B cell (primary cell): ENCODE data around the gene CAPZB. TPM values are rescaled to one million over a fixed set of nuclear protein-coding genes. Genes with fewer than 3 reads are reported as not detected.

ENCODE experiments used
- ATAC-seq: fragments of 200-7000 bp; cut with Tn5 transposase; one replicate; pipeline ENCODE4 v1.10.0; 2021; ENCODE audit warnings: low read depth, mild to moderate bottlenecking, moderate number of reproducible peaks, moderate library complexity
- CTCF ChIA-PET: fragments of 350-600 bp; sonication (Branson Sonifier 250); formaldehyde crosslinking; loops from one replicate; lab custom pipeline; 2021; ENCODE audit warnings: antibody characterized with exemption, inconsistent platforms; lab: Charles Lee
- POLR2A ChIA-PET: fragments of 350-600 bp; sonication (Branson Sonifier 250); formaldehyde crosslinking; loops from one replicate; lab custom pipeline; 2021; ENCODE audit warnings: antibody characterized with exemption; lab: Charles Lee
- DNase-seq: peaks from one replicate; pipeline ENCODE4 v3.0.0; 2013
- H2AFZ ChIP-seq: 2 replicates; pipeline ENCODE4 v1.6.1; 2012; ENCODE audit warnings: mild to moderate bottlenecking, low read depth, low read length; ENCODE audit not compliant: insufficient read depth, poor library complexity, severe bottlenecking
- H3K27ac ChIP-seq, 2 donors: 1 replicate in 1 of 2; 2 replicates in 1 of 2; pipeline ENCODE4 v1.5.1; 2012 to 2013; ENCODE audit warnings: low read length in 2 of 2, mild to moderate bottlenecking in 2 of 2, moderate library complexity in 1 of 2
- H3K27me3 ChIP-seq, 4 experiments: fragments of 200-600 bp in 1 of 4; sonication (generic) in 1 of 4; replicated peaks in 1 of 4; 1 replicate in 2 of 4; 2 replicates in 2 of 4; pipeline versions ENCODE4 v1.6.1 to v1.7.0; 2013 to 2016; ENCODE audit warnings: low read length in 3 of 4, mild to moderate bottlenecking in 2 of 4, mixed read lengths in 1 of 4, moderate library complexity in 1 of 4; ENCODE audit not compliant: insufficient read depth in 4 of 4, control insufficient read depth in 3 of 4; ENCODE audit errors: control extremely low read depth in 1 of 4
- H3K36me3 ChIP-seq, 2 experiments: replicated peaks in 1 of 2; 1 replicate in 1 of 2; 2 replicates in 1 of 2; pipeline versions ENCODE4 v1.6.1 to v1.7.1; 2013; ENCODE audit warnings: low read length in 1 of 2; ENCODE audit not compliant: insufficient read depth in 2 of 2, control insufficient read depth in 1 of 2; ENCODE audit errors: control extremely low read depth in 1 of 2, extremely low read depth in 1 of 2
- H3K4me1 ChIP-seq, 2 donors: fragments of 200-600 bp in 1 of 2; sonication (generic) in 1 of 2; 1 replicate in 1 of 2; 2 replicates in 1 of 2; pipeline versions ENCODE4 v1.5.1 to v1.6.1; 2013 to 2017; ENCODE audit warnings: low read length in 2 of 2; ENCODE audit not compliant: control insufficient read depth in 2 of 2, insufficient read depth in 2 of 2
- H3K4me2 ChIP-seq: replicated peaks from 2 replicates; pipeline ENCODE3; 2012; ENCODE audit warnings: mild to moderate bottlenecking, low read depth, low read length; ENCODE audit not compliant: poor library complexity, severe bottlenecking
- H3K4me3 ChIP-seq, 5 experiments: fragments of 200-600 bp in 1 of 5; sonication (generic) in 1 of 5; 1 replicate in 3 of 5; 2 replicates in 2 of 5; pipeline versions ENCODE4 v1.5.1 to v1.7.0; 2011 to 2016; ENCODE audit warnings: low read length in 4 of 5, mild to moderate bottlenecking in 4 of 5, low read depth in 2 of 5, control low read depth in 1 of 5, moderate library complexity in 1 of 5; ENCODE audit not compliant: insufficient read depth in 1 of 5; ENCODE audit errors: control extremely low read depth in 1 of 5, extremely low read depth in 1 of 5
- H3K79me2 ChIP-seq: fragments of 200-600 bp; sonication (generic); one replicate; pipeline ENCODE4 v1.6.0; 2016; ENCODE audit warnings: low read length; ENCODE audit not compliant: control insufficient read depth, insufficient read depth
- H3K9ac ChIP-seq: fragments of 200-600 bp; sonication (generic); 2 replicates; pipeline ENCODE4 v1.6.1; 2017; ENCODE audit warnings: mild to moderate bottlenecking, low read length, moderate library complexity
- H3K9me3 ChIP-seq, 3 donors: one replicate each; pipeline versions ENCODE4 v1.6.1 to v1.7.1; 2013; ENCODE audit warnings: low read length in 2 of 3; ENCODE audit not compliant: control insufficient read depth in 2 of 3, insufficient read depth in 1 of 3; ENCODE audit errors: control extremely low read depth in 1 of 3
- H4K20me1 ChIP-seq: 2 replicates; pipeline ENCODE4 v1.6.0; 2012; ENCODE audit warnings: mild to moderate bottlenecking, low read length; ENCODE audit not compliant: insufficient read depth, control insufficient read depth, poor library complexity, severe bottlenecking
- H3K27ac Mint-ChIP-seq: one replicate; pipeline ENCODE4 v1.8.0; 2021; ENCODE audit warnings: mixed read lengths
- H3K27me3 Mint-ChIP-seq: one replicate; pipeline ENCODE4 v1.8.0; 2021; ENCODE audit warnings: mixed read lengths
- H3K4me1 Mint-ChIP-seq: one replicate; pipeline ENCODE4 v1.8.0; 2021; ENCODE audit warnings: mixed read lengths
- H3K4me3 Mint-ChIP-seq: one replicate; pipeline ENCODE4 v1.8.0; 2021; ENCODE audit warnings: mixed read lengths
- H3K9me3 Mint-ChIP-seq: one replicate; pipeline ENCODE4 v1.8.0; 2022; ENCODE audit warnings: mixed read lengths; ENCODE audit not compliant: insufficient read depth
- EZH2 ChIP-seq: IDR thresholded peaks from 2 replicates; pipeline ENCODE4 v1.6.1; 2012; ENCODE audit warnings: borderline replicate concordance, low read depth, mild to moderate bottlenecking, moderate library complexity, low read length; ENCODE audit not compliant: insufficient read depth, poor library complexity, severe bottlenecking
- WGBS: methylation state at CpG from one replicate; pipeline ENCODE4 v1.1.5; 2013; ENCODE audit warnings: missing lambda C conversion rate; ENCODE audit not compliant: insufficient coverage; 5-methylcytosine and 5-hydroxymethylcytosine counted together
- intact Hi-C: fragments of 100-400 bp; cut with micrococcal nuclease; formaldehyde crosslinking; loops from one replicate; pipeline ENCODE4 v1.10.0; 2022
- polyA plus RNA-seq: library from polyadenylated mRNA; depleted of rRNA; stranded (reverse); fragments of >200 nt; gene quantifications from 2 replicates; pipeline ENCODE4 v1.2.3, GENCODE V29; 2012
- total RNA-seq, 2 donors: library from RNA; stranded (reverse); fragments of 120-200 nt in 1 of 2; gene quantifications; 1 replicate in 1 of 2; 2 replicates in 1 of 2; pipeline versions ENCODE4 v1.2.3 to v1.2.4, GENCODE V29; 2013 to 2022
- TF ChIP-seq, protein P1 (sequence below): fragments of 200-600 bp; IDR thresholded peaks from one replicate; pipeline ENCODE4 v1.8.0; 2022; ENCODE audit warnings: antibody characterized with exemption, mild to moderate bottlenecking

CAPZB gene
- total and polyA plus RNA-seq, 2 donors (not counting 1 experiment from before 2014, with no cell fraction given), result 126 to 193 TPM

DNA sequence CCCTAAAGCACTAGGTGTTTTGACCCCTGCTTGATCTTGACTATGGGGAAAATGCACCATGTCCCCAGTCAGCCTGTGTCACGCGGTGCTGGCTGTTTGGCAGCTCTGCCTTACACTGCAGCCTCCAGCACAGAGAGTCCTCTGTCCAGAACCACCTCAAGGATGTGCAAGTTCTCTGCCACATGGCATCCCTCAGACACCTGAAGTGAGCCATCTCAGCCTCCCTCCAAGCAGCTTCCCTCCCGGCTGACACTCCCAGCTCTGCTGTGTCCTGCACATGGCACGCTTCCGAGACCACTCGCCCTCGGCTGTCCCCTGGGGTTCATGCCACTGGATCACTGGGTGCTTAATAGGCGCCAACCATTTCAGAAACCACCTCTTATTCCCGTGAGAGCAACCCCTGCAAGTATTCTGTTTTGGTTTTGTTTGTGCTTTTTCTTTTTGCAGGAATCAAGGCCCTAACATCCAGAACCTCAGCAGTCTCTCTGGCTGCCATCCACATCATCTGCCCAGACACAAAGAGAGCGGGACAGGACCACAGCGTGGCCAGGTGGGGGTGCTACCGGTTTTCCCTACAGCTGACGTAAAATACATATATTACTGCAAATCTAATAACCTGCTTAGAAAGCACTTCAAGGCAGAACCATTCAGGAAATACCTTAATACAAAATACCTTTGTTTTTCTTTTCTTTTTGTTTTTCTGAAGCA lies 45.7 kb downstream of the CAPZB start:
- H3K4me1 ChIP-seq, result peaks cover 17 to 40% of the 10 kb centered on the region in 2 donors

More for the DNA sequence above, 45.7 kb downstream of the CAPZB start:
- Mint-ChIP-seq H3K27me3 (no peaks in the 10 kb centered on the region), H3K4me1 (peaks cover 73% of the 10 kb centered on the region), H3K4me3 (no peak overlapping the region), H3K27ac (peak overlapping the region; percentile 59), H3K9me3 (no peaks in the 10 kb centered on the region)
- H3K4me2 ChIP-seq, result no peak overlapping the region
- no peak overlapping the region for H2AFZ ChIP-seq
- peaks cover 13 to 34% of the 10 kb centered on the region in 2 experiments for H3K36me3 ChIP-seq
- intact Hi-C loops, result loop anchor here (1.0 to 2.0 kb wide), 2 partner anchors 143 to 213 kb away; no protein-coding TSS in a partner anchor
- H4K20me1 ChIP-seq, result peaks cover 97% of the 10 kb centered on the region
- DNase-seq (peak; percentile 51), ATAC-seq (peak; percentile 21)
- H3K27ac ChIP-seq, result no peak overlapping the region
- no peaks in the 10 kb centered on the region for H3K27me3 ChIP-seq
- peaks cover 99% of the 10 kb centered on the region for H3K79me2 ChIP-seq
- ChIA-PET POLR2A (no interaction called here), CTCF (interaction anchor here (1.1 to 9.0 kb wide), 4 partner anchors 15 to 144 kb away, joined by 3 to 68 read pairs (median 3); no protein-coding TSS in a partner anchor)
- no peaks in the 10 kb centered on the region for H3K9me3 ChIP-seq
- H3K9ac ChIP-seq, result no peak overlapping the region
- 84% methylated on average over 11 of the region's 13 CpGs for WGBS
- TF ChIP-seq, protein P1, sequence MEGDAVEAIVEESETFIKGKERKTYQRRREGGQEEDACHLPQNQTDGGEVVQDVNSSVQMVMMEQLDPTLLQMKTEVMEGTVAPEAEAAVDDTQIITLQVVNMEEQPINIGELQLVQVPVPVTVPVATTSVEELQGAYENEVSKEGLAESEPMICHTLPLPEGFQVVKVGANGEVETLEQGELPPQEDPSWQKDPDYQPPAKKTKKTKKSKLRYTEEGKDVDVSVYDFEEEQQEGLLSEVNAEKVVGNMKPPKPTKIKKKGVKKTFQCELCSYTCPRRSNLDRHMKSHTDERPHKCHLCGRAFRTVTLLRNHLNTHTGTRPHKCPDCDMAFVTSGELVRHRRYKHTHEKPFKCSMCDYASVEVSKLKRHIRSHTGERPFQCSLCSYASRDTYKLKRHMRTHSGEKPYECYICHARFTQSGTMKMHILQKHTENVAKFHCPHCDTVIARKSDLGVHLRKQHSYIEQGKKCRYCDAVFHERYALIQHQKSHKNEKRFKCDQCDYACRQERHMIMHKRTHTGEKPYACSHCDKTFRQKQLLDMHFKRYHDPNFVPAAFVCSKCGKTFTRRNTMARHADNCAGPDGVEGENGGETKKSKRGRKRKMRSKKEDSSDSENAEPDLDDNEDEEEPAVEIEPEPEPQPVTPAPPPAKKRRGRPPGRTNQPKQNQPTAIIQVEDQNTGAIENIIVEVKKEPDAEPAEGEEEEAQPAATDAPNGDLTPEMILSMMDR, result peak; percentile 52
- no peak for TF ChIP-seq EZH2
- no peak overlapping the region for H3K4me3 ChIP-seq
